Neural cell (in vitro differentiated cells): ENCODE results near the gene PPM1B. TPM values are rescaled to one million over a fixed set of nuclear protein-coding genes. Genes with fewer than 3 reads are reported as not detected.

Experiments
- H2AFZ ChIP-seq: fragments of 200-600, 300-800 bp; sonication (generic), shearing (Covaris generic); 2 replicates; pipeline ENCODE4 v1.6.0; 2014; ENCODE audit warnings: low read depth, mild to moderate bottlenecking, antibody characterized with exemption, low read length, moderate library complexity
- H3F3A ChIP-seq: fragments of 200-600 bp; shearing (Covaris generic); 2 replicates; pipeline ENCODE4 v1.6.1; 2016; ENCODE audit warnings: mild to moderate bottlenecking, moderate library complexity, mixed read lengths, antibody characterized with exemption, low read length; ENCODE audit not compliant: insufficient read depth, poor library complexity, severe bottlenecking
- H3K27ac ChIP-seq: fragments of 200-600, 300-800 bp; sonication (generic), shearing (Covaris generic); 2 replicates; pipeline ENCODE4 v1.5.1; 2014; ENCODE audit warnings: mild to moderate bottlenecking, low read length, moderate library complexity
- H3K27me3 ChIP-seq: fragments of 300-800, 200-600 bp; sonication (generic), shearing (Covaris generic); 2 replicates; pipeline ENCODE4 v1.6.0; 2014; ENCODE audit warnings: mild to moderate bottlenecking, low read depth, low read length, moderate library complexity; ENCODE audit not compliant: insufficient read depth
- H3K36me3 ChIP-seq: fragments of 300-800, 200-600 bp; sonication (generic), shearing (Covaris generic); 2 replicates; pipeline ENCODE4 v1.5.1; 2014; ENCODE audit warnings: mild to moderate bottlenecking, antibody characterized with exemption, low read length, moderate library complexity; ENCODE audit not compliant: insufficient read depth
- H3K4me2 ChIP-seq: fragments of 300-800, 200-600 bp; sonication (generic), shearing (Covaris generic); 2 replicates; pipeline ENCODE4 v1.6.0; 2014; ENCODE audit warnings: mild to moderate bottlenecking, low read length
- H3K4me3 ChIP-seq: fragments of 300-800, 200-600 bp; sonication (generic), shearing (Covaris generic); 2 replicates; pipeline ENCODE4 v1.5.1; 2014; ENCODE audit warnings: mild to moderate bottlenecking, low read length, moderate library complexity
- H3K79me2 ChIP-seq: fragments of 200-600 bp; shearing (Covaris generic); replicated peaks from 2 replicates; pipeline ENCODE4 v1.6.0; 2014; ENCODE audit warnings: mild to moderate bottlenecking, low read length, moderate library complexity; ENCODE audit not compliant: insufficient read depth
- H3K9ac ChIP-seq: fragments of 300-800, 200-600 bp; sonication (generic), shearing (Covaris generic); 2 replicates; pipeline ENCODE4 v1.6.1; 2016; ENCODE audit warnings: mild to moderate bottlenecking, low read length, mixed read lengths
- H3K9me2 ChIP-seq: fragments of 200-600 bp; shearing (Covaris generic); 2 replicates; pipeline ENCODE4 v1.6.1; 2016; ENCODE audit warnings: mild to moderate bottlenecking, low read length, mixed read lengths; ENCODE audit not compliant: insufficient read depth
- H3K9me3 ChIP-seq: fragments of 200-600, 300-800 bp; sonication (generic), shearing (Covaris generic); 2 replicates; pipeline ENCODE4 v1.6.1; 2016; ENCODE audit warnings: mild to moderate bottlenecking, mixed run types, low read length, moderate library complexity, mixed read lengths
- H4K20me1 ChIP-seq: fragments of 200-600 bp; shearing (Covaris generic); 2 replicates; pipeline ENCODE4 v1.6.1; 2016; ENCODE audit warnings: mild to moderate bottlenecking, mixed run types; ENCODE audit not compliant: insufficient read depth
- CTCF ChIP-seq: fragments of 450-650 bp; IDR thresholded peaks from 2 replicates; pipeline ENCODE4 v1.5.1; 2014; ENCODE audit warnings: antibody characterized with exemption, mild to moderate bottlenecking, moderate library complexity; ENCODE audit not compliant: poor library complexity, severe bottlenecking
- EP300 ChIP-seq: fragments of 450-650 bp; conservative IDR thresholded peaks from 2 replicates; pipeline ENCODE4 v1.6.1; 2014; ENCODE audit warnings: antibody characterized with exemption, mild to moderate bottlenecking, moderate library complexity; ENCODE audit not compliant: poor library complexity, severe bottlenecking
- EZH2 ChIP-seq: fragments of 200-600, 300-800 bp; shearing (Covaris generic), sonication (generic); IDR thresholded peaks from 2 replicates; pipeline ENCODE4 v1.6.1; 2014; ENCODE audit warnings: antibody characterized with exemption, low read length, borderline replicate concordance, mild to moderate bottlenecking; ENCODE audit not compliant: insufficient read depth, poor library complexity, severe bottlenecking
- MXI1 ChIP-seq: fragments of 450-650 bp; conservative IDR thresholded peaks from 2 replicates; pipeline ENCODE4 v1.6.1; 2014; ENCODE audit warnings: antibody characterized with exemption, mild to moderate bottlenecking; ENCODE audit not compliant: poor library complexity, severe bottlenecking
- POLR2AphosphoS5 ChIP-seq: IDR thresholded peaks from 2 replicates; pipeline ENCODE4 v1.6.1; 2012
- RAD21 ChIP-seq: fragments of 450-650 bp; conservative IDR thresholded peaks from 2 replicates; pipeline ENCODE4 v1.6.1; 2014; ENCODE audit warnings: antibody characterized with exemption, mild to moderate bottlenecking, moderate library complexity
- REST ChIP-seq: IDR thresholded peaks from 2 replicates; pipeline ENCODE4 v1.6.1; 2012; ENCODE audit warnings: borderline replicate concordance
- SMC3 ChIP-seq: fragments of 450-650 bp; conservative IDR thresholded peaks from 2 replicates; pipeline ENCODE4 v1.6.1; 2014; ENCODE audit warnings: antibody characterized with exemption, mild to moderate bottlenecking, moderate library complexity; ENCODE audit not compliant: poor library complexity
- TAF1 ChIP-seq: IDR thresholded peaks from 2 replicates; pipeline ENCODE4 v1.6.1; 2012; ENCODE audit warnings: low read depth
- polyA plus RNA-seq: library from polyadenylated mRNA; depleted of rRNA; stranded (reverse); fragments of >200 nt; gene quantifications from 2 replicates; pipeline ENCODE4 v1.2.3, GENCODE V29; 2014

Gene PPM1B
- polyA plus RNA-seq, 1 donor from 2014 or later, result 116 TPM

- Histone ChIP-seq H3K9ac (no peak overlapping the region), H3K27ac (no peak overlapping the region), H3K79me2 (no peaks in the 10 kb centered on the region), H3K9me3 (no peaks in the 10 kb centered on the region), H3K36me3 (no peaks in the 10 kb centered on the region), H3K27me3 (no peaks in the 10 kb centered on the region), H2AFZ (no peak overlapping the region), H3K9me2 (no peaks in the 10 kb centered on the region), H4K20me1 (no peaks in the 10 kb centered on the region), H3K4me2 (no peak overlapping the region), H3F3A (no peaks in the 10 kb centered on the region), H3K4me3 (no peak overlapping the region)
- TF ChIP-seq EP300 (no peak), RAD21 (no peak), POLR2AphosphoS5 (no peak), SMC3 (no peak), TAF1 (no peak), EZH2 (no peak), REST (no peak), MXI1 (no peak), CTCF (no peak)
Observed at GRCh38 chr2:44275927-44276303, 107.2 kb downstream of the PPM1B start.

GRCh38 chr2:44277541-44277940, 108.9 kb downstream of the PPM1B start:
- Histone ChIP-seq H3K4me2 (no peak overlapping the region), H3K27me3 (no peaks in the 10 kb centered on the region), H3K79me2 (no peaks in the 10 kb centered on the region), H4K20me1 (no peaks in the 10 kb centered on the region), H2AFZ (no peak overlapping the region), H3K27ac (no peak overlapping the region), H3F3A (no peaks in the 10 kb centered on the region), H3K9ac (no peak overlapping the region), H3K36me3 (no peaks in the 10 kb centered on the region), H3K9me2 (no peaks in the 10 kb centered on the region), H3K9me3 (no peaks in the 10 kb centered on the region), H3K4me3 (no peak overlapping the region)
- TF ChIP-seq RAD21, result no peak
- no peak for TF ChIP-seq EZH2
- TF ChIP-seq EP300, result no peak
- no peak for TF ChIP-seq SMC3
- TF ChIP-seq TAF1, result no peak
- no peak for TF ChIP-seq MXI1
- TF ChIP-seq REST, result no peak
- no peak for TF ChIP-seq CTCF
- TF ChIP-seq POLR2AphosphoS5, result no peak
